Activated CD4-positive, alpha-beta T cell treated with anti-CD3 and anti-CD28 coated beads for 24 hours (primary cell): ENCODE measurements around the gene ZNF487.
A peak's percentile ranks its signal among the peaks of the same experiment; 100 is the strongest.
"Not testable (repeated sequence)": the region's sequence is repeated elsewhere in the genome, so short reads cannot be mapped to it uniquely, and the experiment has no call there.

Experiments used
- DNase-seq, 2 donors: peaks; one replicate each; pipeline ENCODE4 v3.0.0-alpha.2; 2020; ENCODE audit warnings: low read depth in 2 of 2

Gene ZNF487

GRCh38 chr10:43436291-43437140, at the start of gene ZNF487:
Gene ZNF487, plus strand, starts transcription at chr10:43437111. Its CDS starts 38,703 bp downstream, at chr10:43475814.
- DNase-seq, result peak; percentile 74 to 79

DNA sequence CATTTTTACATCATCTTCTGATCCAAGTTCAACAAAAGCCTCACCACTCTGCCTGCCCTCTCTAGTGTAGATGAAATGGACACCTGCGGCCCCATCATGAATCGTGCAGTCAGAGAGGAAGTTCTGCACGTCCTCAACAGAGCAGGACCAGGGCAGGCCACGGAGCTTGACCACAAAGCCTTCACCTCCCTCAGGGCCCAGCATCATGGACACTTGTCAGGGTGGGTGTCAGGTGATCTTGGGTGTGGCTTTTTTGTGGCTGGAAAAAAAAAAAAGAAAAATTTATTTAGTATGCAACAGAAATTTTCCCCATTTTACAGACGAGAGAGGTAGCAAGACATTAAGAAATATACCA, 49.3 kb upstream of the ZNF487 start:
- DNase-seq, result no peak

DNA sequence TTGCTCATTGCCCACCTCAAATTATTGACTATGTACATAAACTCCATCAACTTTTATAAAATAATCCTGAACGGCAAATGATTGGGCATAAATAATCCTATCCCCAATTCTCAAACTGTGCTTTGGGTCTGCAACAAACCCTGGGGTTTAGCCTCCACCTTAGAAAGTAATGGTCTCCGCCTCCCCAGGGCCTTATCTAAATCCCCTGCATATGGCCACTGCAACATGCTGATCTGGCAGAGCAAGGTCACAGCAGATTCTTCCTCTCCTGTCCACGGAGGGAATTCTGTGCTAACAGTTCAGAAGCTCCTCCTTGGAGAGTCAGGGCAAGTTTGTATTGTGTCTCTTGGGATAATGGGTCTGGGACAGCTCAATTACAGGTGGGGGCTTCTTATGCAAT, 47.0 kb upstream of the ZNF487 start:
- DNase-seq, result no peak

DNA sequence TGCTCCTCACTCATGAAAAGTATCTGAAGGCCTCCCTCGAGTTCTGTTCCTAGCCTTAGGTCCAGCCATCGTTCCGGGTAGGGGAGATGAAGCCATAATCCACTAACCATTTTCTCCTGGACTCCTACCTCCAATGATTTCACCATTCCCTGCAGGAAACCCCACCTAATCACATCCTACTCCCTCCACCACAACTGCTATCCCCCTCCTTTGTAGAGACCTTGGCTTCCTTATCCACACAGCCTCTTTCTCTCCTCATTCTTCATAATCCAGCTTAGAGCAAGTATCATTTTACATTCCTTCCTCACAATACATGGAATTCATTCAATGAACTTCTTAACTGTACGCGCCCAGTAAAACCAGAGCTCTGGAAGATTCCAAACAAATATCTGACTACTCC, 46.6 kb upstream of the ZNF487 start:
- DNase-seq, result no peak

DNA sequence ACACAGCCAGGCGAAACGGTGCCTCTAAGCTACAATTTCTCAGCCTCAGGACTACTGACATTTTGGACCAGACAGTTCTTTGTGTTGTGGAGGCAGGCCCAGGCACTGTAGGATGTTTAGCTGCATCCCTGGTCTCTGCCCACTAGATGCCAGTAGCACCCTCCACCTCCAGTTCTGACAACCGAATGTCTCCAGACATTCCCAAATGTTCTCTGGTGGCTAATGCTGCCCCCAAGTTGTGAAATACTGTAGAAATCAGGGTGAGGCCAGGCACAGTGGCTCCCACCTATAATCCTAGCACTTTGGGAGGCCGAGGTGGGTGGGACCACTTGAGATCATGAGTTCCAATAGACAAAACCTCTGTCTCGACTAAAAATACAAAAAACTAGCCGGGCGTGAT, 46.2 kb upstream of the ZNF487 start:
- DNase-seq, result no peak

DNA sequence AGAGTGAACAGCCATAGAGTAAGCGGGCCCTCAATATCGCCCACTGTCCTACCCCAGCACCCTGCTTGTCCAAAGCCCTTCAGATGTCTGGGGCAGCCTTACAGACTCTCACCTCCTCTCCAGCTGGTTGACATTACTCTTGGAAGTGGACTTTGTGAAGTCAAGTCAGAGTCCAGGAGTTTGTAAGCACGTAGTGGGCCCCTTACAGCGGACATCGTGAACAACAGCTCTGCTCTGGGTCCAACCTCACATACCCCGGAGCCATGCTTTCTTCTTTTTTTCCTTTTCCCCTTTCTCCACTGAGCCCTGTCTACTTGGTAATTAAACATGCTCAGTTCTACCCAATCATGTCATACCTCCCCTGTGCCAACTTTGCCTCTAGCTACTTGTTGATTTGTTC, 45.4 kb upstream of the ZNF487 start:
- DNase-seq, result no peak

GRCh38 chr10:43392748-43393147, 44.2 kb upstream of the ZNF487 start:
- DNase-seq, result no peak

DNA sequence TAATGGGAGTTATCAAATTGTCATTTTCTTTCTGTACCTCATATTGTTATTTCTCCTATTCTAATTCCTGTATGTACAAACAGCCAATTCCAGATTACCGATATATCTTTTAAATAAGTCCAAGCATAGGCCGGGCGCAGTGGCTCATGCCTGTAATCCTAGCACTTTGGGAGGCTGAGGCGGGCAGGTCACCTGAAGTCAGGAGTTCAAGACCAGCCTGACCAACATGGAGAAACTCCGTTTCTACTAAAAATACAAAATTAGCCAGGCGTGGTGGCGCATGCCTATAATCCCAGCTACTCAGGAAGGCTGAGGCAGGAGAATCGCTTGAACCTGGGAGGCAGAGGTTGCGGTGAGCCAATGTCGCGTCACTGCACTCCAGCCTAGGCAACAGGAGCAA, 43.7 kb upstream of the ZNF487 start:
- not testable (repeated sequence) for DNase-seq

DNA sequence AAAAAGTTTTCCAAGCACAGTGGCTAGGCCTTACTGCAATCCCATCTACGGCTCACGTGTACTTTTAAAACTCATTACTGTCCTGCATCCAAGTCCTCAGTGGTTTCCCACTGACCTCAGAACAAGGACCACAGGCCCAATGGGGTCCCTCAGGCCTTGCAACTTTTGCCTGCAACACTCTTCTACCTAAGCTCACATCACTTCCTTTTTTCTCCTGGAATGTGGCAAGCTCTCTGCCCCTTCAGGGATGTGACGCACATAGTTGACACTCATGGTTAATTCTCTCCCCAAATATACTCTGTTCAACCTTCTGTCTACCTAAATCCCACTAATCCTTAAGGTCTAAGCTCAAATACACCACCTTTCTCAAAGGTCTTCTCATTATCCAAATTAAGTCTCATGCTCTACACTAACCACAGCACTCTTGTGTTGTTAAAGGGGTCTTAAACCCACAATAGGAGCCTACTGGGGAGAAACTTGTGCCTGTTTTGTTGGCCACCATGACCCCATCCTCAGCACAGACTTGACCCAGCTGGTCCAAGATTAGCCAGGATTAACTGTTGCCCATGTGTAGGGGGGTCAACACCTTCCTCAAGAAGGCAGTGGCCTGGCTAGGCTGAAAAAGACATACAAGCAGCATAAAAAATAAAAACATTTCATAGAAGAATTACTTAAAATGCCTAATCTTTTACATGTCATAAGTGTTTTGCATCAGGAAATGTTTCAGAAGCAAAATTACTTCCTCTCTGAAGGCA, 43.1 kb upstream of the ZNF487 start:
- DNase-seq, result no peak

GRCh38 chr10:43394868-43395267, 42.0 kb upstream of the ZNF487 start:
- DNase-seq, result no peak

DNA sequence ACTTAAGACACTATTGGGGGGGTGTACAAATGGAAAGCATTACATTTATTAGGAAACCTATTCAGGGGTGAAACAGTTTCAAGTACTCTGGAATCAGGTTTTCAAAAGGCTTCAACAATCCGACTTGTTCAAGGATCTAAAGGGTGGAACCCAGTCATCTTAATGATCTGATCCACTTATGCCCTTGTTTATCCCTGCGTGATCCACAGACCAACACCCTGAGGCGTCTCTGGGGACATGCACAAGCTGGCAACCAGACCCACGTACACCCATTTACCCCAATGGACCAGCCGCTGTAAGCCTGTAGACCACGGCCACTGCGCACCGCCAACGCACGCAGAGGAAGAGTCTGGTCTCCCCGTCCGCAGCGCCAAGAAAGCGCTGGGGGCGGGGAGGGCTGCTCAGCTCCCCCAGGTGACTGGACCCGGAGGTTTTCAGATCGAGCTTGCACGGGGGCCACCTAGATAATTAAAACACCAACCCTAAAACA, 41.3 kb upstream of the ZNF487 start:
- no peak for DNase-seq

DNA sequence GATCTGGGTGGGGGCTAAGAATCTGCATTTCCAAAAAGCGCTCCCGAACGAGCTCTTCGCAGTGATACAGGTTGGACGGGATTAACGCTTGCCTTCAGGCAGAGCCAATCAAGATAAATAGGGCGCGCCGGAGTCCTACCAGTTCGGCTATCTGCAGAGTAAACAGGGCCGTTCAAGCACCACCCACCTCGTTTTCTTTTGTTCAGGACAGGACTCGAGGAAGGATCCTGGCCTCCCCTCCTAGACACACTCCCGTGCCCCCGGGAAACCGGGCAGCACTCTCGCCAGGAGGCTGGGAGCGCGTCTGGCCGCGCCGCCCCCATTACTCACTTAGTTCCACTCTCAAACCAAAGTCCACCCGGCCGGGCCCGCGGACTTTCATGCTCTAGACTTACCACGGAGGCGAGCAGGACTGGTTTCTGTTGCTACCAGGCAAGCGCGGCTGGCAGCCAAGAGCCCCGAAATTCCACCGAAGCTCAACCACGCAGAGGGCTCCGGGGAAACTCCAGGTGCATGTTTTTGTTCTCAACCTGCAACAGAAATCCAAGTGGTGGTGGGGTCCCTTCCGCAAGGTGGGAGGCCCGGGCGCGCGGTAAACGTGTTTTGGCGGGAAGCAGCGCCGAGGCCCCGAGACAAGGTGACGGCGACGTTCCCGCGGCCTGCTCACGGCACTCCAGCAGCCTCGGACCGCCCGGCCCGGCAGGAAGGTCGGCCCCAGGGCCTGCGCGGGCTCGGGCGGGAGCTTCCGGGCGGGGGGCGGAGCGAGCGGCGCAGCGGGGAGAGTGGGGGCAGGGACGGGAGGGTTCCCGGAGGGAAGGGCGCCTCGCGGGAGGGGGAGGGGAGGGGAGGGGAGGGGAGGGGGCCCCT, 40.6 kb upstream of the ZNF487 start:
- DNase-seq, result peak; percentile 68 to 73

DNA sequence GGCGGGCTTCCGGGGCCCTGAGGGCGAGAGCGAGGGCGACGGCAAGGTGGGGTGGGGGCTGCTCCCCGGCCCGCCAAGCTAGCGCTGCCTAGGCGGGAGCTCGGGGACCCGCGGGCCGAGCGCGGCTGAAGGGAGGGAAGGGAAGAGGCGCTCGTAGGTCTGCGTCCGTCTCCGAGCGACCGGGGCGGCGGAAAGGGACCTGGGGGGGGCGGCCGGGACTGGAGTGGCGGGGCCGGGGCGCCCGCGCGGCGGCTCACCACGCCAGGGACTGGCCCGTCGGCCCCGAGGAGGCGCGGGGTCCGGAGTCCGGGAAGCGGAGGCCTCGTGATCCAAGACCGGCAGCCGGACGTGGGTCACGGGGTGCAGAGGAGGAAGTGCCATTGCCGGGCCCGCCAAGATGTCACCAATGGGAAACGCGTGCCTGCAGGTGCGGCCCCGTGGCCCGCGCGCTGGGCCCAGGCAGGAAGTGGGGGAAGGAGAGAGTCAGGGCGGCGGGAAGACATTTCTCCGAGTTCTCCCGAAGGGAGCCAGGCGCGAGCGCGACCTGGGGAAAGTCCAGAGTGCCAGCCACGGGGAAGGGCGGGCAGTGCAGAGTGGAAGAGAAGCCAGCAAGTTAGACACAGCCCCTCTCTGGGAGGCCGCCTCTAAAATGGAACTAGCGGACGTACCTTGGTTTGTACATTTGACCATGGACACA, 39.8 kb upstream of the ZNF487 start:
- peak; percentile 62 to 72 for DNase-seq

DNA sequence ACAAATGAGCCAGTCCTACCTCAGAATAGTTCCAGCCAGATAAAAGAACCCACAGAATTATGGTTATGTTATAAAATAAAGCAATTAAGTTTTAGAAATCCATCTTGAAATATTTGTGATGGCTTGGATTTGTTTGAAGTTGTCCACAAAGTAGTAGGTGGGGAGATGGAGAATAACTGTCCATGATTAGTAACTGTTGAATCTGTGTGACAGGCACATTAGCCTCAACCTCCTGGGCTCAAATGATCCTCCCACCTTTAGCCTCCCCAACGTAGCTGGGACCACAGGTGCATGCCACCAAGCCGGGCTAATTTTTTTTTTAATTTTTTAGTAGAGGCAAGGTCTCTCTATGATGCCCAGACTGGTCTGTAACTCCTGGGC, 38.0 kb upstream of the ZNF487 start:
- DNase-seq, result no peak

- DNase-seq, result no peak
Measured at GRCh38 chr10:43399320-43400310, 37.3 kb upstream of the ZNF487 start.

DNA sequence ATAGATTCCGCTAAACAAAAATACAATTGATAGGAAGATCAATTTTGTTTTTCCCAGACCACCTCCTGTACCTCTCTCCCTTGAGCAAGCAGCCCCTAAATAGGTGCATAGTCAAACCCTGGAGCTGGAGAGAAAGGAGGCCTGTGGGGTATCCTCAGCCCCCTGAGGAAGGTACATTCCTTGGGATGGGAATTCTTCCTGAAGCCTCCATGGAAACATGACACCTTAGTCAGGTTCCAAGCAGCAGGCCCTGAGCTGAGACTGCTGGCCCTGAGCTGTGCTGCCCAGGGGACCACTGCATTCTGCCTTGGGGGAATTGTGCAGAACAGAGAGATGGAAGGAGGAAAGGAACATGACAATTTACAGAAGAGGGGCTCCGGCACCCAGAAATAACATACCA, 35.3 kb upstream of the ZNF487 start:
- no peak for DNase-seq

DNA sequence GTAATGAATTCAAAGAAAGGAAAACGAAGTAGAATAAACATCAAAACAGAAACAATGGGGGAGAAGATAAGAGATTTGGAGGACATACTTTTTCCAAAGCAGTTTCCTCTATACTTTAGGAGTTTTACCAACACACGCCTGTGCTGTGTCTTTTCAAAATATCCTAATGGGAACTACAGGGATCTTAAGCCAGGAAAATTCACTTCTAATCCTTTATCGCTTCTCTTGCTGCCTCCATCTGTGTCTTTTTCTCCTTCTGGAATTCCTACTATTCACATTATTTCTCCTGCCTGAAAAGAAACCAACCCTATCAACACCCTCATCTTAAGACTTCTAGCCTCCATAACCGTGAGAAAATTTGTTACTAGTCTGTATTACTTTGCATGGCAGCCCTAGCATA, 34.7 kb upstream of the ZNF487 start:
- DNase-seq, result no peak

- no peak for DNase-seq
Measured at GRCh38 chr10:43402880-43403452, 33.9 kb upstream of the ZNF487 start.

DNA sequence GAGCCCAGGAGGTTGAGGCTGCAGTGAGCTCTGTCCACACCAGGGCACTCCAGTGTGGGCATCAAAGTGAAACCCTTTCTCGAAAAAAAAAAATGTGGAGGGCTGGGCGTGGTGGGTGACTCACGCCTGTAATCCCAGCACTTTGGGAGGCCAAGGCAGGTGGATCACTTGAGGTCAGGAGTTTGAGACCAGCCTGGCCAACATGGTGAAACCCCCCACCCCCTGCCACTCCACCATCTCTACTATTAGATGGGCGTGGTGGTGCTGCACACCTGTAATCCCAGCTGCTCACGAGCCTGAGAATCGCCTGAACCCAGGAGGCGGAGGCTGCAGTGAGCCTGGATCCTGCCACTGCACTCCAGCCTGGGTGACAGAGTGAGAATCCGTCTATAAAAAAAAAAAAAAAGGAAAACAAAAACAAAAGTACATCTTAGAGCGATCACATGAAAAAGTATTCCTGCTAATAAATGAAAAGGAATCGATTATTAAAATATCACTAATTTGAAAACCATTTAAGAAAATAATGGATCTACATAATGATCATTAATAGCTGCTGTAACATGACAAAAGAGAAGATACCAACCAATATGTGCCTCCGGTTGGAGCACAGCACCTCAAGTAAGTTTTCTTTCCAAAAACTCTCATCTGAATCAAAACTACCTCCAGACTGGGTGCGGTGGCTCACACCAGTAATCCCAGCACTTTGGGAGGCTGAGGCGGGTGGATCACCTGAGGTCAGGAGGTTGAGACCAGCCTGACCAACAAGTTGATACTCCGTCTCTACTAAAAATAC, 32.8 kb upstream of the ZNF487 start:
- no peak for DNase-seq
